ENCODE measurements around the gene ERC1. TPM values are rescaled to one million over a fixed set of nuclear protein-coding genes. Genes with fewer than 3 reads are reported as not detected.

The ERC1 gene
- polyA plus RNA-seq, 2 of the 4 experiments (the other 2 are of a cell fraction): 14.2 to 20.9 TPM

DNA sequence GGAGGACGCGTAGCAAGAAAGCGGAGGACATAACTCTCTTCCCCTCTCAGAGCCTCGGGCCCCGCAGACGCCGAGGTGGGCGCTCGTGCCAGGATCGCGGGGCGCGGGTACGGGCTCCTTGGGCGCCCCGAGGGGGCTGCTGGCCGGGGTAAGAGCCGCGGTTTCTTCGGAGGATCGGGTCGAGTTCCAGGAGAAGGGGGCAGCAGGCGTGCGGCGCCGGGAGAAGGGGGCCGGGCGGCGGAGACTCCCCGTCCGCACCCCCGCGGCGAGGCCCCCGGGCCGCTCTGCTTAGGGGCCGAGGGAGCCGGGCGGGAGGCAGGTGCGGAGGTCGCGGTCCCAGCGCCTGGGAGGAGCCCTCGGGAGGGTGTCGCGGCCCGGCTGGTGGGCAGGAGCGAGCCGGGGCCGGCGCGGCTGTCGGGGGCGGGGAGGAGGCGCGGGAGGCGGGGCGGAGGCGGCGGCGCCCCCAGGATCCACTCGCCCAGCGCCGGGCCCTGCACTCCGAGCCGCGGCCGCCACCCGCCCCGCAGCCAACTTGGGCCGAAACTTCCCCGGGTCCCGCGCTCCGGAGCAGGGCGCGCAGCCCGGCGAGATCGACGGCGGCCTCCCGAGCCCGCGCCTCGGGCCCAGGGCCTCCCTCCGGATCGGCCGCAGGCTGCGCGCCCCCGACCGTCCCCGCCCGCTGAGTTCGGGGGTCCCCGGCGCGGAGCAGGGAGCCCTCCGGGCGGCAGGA, 539.0 kb downstream of the ERC1 start:
- Histone ChIP-seq H3K27ac (peak overlapping the region; percentile 59 to 77; a peak in 5 of 6 replicates), H3K9me3 (no peaks in the 10 kb centered on the region), H3K4me1 (peaks cover 13% of the 10 kb centered on the region; the same call in 2 of the 3 replicates), H3K4me2 (peak overlapping the region; percentile 98), H3K4me3 (peak overlapping the region; percentile 68)
- WGBS (ENCODE audit: missing lambda C conversion rate): 67% methylated on average over 35 of the region's 101 CpGs
- no peak for FAIRE-seq
- no peak for TF ChIP-seq HOXA7 (CRISPR knock-in tag; IDR thresholded peaks at IDR 0.05)
- CTCF ChIA-PET: interaction anchor here (1.3 to 1.8 kb wide), 2 partner anchors 75 to 412 kb away, joined by 4 to 6 read pairs; no protein-coding TSS in a partner anchor
- POLR2A ChIA-PET: no interaction called here
- 0 out of 6 replicates have a peak, but pooled peaks of 1 of the 2 experiments have one; percentile 9 for ATAC-seq
- DNase-seq (ENCODE audit: low read depth in 1 of 2, low spot score in 1 of 2): no peak

DNA sequence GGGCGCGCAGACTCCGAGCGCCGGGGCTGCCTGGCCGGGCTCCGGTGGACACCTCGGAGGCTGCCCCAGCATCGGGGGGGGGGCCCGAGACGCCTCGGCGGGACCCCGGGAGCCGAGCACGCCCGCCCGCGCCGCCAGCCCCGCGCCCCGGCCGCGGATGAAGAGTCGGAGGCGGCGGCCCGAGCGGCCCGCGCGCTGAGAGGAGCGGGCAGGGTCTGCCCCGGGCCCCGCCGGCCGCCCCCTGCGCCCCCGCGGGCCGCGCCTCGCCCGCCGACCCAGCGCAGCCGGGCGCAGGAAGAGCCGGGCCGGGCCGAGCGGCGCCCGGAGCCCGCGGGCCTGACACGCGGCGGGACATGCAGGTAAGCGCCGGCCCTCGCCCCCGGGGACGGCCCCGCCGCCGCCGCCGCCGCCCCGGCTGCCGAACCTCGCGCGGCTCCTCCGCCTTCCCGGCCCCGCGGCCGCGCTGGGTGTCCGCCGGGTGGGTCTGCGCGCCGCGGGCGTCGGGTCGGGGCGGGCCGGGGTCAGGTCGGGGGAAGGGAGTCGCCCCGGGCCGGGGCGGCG, 539.6 kb downstream of the ERC1 start:
- CTCF ChIA-PET: interaction anchor here (0.8 to 1.1 kb wide), 2 partner anchors 11 to 413 kb away, joined by 3 to 4 read pairs; no protein-coding TSS in a partner anchor
- peak overlapping the region; percentile 59 to 77; a peak in 5 of 6 replicates for H3K27ac ChIP-seq
- FAIRE-seq: no peak

DNA sequence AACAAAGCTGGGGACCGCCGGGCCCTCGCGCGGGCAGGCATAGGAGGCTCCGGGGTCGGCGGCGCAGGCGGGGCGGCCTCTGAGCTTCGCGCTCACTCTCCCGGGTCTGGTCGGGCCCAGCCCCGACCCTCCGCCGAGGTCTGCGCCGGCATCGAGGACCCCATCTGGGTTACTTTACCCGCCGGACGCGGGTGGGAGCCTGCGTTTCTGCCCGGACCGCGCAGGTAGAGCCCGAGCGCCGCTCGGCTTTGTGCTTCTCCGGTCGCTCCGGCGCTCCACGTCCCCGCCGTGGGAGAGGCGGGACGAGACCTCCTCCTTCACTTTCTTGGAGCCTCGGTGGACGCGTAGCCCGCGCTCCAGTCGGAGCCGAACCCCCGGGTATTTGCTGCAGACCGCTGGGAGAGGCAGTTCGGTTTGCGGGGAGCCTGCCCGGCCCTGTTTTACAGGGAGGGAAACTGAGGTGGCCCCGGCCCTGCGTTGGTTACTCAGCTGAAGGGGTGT, 540.2 kb downstream of the ERC1 start:
- H3K4me3 ChIP-seq: peak overlapping the region; percentile 68
- WGBS (ENCODE audit: missing lambda C conversion rate): 27% methylated on average over 33 of the region's 56 CpGs
- no peak for FAIRE-seq
- ChIA-PET POLR2A (interaction anchor here (1.1 kb wide), 1 partner anchor 9 kb away, joined by 3 read pairs; no protein-coding TSS in a partner anchor), CTCF (interaction anchor here (0.8 to 1.1 kb wide), 2 partner anchors 10 to 413 kb away, joined by 3 to 4 read pairs; no protein-coding TSS in a partner anchor)
- peak in 1 of 2 experiments; percentile 50; a peak in 3 of 6 replicates for ATAC-seq
- no peak for DNase-seq (ENCODE audit: low read depth in 1 of 2, low spot score in 1 of 2)
- H3K27ac ChIP-seq: peak overlapping the region; percentile 59 to 77; a peak in 4 of 6 replicates
- TF ChIP-seq, protein P1, sequence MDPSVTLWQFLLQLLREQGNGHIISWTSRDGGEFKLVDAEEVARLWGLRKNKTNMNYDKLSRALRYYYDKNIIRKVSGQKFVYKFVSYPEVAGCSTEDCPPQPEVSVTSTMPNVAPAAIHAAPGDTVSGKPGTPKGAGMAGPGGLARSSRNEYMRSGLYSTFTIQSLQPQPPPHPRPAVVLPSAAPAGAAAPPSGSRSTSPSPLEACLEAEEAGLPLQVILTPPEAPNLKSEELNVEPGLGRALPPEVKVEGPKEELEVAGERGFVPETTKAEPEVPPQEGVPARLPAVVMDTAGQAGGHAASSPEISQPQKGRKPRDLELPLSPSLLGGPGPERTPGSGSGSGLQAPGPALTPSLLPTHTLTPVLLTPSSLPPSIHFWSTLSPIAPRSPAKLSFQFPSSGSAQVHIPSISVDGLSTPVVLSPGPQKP (IDR thresholded peaks at IDR 0.05; ENCODE audit: low read depth, low read length): no peak
- TF ChIP-seq POLR2AphosphoS2 (conservative IDR thresholded peaks at IDR 0.05; ENCODE audit: low read length): no peak
- no peak for TF ChIP-seq SMC3 (IDR thresholded peaks at IDR 0.05)
- TF ChIP-seq MYC (IDR thresholded peaks at IDR 0.05; ENCODE audit: borderline replicate concordance, low read length): no peak
- TF ChIP-seq EHF (CRISPR knock-in tag; IDR thresholded peaks at IDR 0.05): no peak
- no peak for TF ChIP-seq CHD2 (IDR thresholded peaks at IDR 0.05; ENCODE audit: low read length, partially characterized antibody)
- no peak for TF ChIP-seq CHD4 (IDR thresholded peaks at IDR 0.05; ENCODE audit: borderline replicate concordance)
- no peak for TF ChIP-seq HOXA7 (CRISPR knock-in tag; IDR thresholded peaks at IDR 0.05)
- TF ChIP-seq, protein P2, sequence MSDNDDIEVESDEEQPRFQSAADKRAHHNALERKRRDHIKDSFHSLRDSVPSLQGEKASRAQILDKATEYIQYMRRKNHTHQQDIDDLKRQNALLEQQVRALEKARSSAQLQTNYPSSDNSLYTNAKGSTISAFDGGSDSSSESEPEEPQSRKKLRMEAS (IDR thresholded peaks at IDR 0.05): no peak
- no peak for TF ChIP-seq HOXB13 (CRISPR knock-in tag; IDR thresholded peaks at IDR 0.05; ENCODE audit: low read depth)
- TF ChIP-seq BHLHE40 (IDR thresholded peaks at IDR 0.05; ENCODE audit: low read depth, low read length): no peak
- TF ChIP-seq ZNF302 (CRISPR knock-in tag; IDR thresholded peaks at IDR 0.05): no peak
- TF ChIP-seq ESRRA (IDR thresholded peaks at IDR 0.05; ENCODE audit: borderline replicate concordance, low read length): no peak
- TF ChIP-seq, protein P3, sequence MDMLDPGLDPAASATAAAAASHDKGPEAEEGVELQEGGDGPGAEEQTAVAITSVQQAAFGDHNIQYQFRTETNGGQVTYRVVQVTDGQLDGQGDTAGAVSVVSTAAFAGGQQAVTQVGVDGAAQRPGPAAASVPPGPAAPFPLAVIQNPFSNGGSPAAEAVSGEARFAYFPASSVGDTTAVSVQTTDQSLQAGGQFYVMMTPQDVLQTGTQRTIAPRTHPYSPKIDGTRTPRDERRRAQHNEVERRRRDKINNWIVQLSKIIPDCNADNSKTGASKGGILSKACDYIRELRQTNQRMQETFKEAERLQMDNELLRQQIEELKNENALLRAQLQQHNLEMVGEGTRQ (IDR thresholded peaks at IDR 0.05): no peak
- TF ChIP-seq, protein P4, sequence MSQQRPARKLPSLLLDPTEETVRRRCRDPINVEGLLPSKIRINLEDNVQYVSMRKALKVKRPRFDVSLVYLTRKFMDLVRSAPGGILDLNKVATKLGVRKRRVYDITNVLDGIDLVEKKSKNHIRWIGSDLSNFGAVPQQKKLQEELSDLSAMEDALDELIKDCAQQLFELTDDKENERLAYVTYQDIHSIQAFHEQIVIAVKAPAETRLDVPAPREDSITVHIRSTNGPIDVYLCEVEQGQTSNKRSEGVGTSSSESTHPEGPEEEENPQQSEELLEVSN (IDR thresholded peaks at IDR 0.05; ENCODE audit: borderline replicate concordance, low read depth): no peak
- no peak for TF ChIP-seq NFE2L2 (conservative IDR thresholded peaks at IDR 0.05; ENCODE audit: low read length)
- TF ChIP-seq CBX2 (IDR thresholded peaks at IDR 0.05; ENCODE audit: borderline replicate concordance, low read depth): no peak
- TF ChIP-seq, protein P5, sequence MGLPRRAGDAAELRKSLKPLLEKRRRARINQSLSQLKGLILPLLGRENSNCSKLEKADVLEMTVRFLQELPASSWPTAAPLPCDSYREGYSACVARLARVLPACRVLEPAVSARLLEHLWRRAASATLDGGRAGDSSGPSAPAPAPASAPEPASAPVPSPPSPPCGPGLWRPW (IDR thresholded peaks at IDR 0.05): no peak
- no peak for TF ChIP-seq FOXS1 (CRISPR knock-in tag; IDR thresholded peaks at IDR 0.05)
- H3K4me1 ChIP-seq: peaks cover 13% of the 10 kb centered on the region; the same call in 2 of the 3 replicates
- H3K4me2 ChIP-seq: peak overlapping the region; percentile 98
- H3K9me3 ChIP-seq: no peaks in the 10 kb centered on the region

More for the DNA sequence above, 539.6 kb downstream of the ERC1 start:
- peak overlapping the region; percentile 98 for H3K4me2 ChIP-seq
- DNase-seq (ENCODE audit: low read depth in 1 of 2, low spot score in 1 of 2): no peak
- POLR2A ChIA-PET: interaction anchor here (1.1 kb wide), 1 partner anchor 8 kb away, joined by 3 read pairs; no protein-coding TSS in a partner anchor
- TF ChIP-seq, protein P2 (IDR thresholded peaks at IDR 0.05): no peak
- TF ChIP-seq POLR2AphosphoS2 (conservative IDR thresholded peaks at IDR 0.05; ENCODE audit: low read length) (no peak), FOXS1 (CRISPR knock-in tag; IDR thresholded peaks at IDR 0.05) (no peak), NFE2L2 (conservative IDR thresholded peaks at IDR 0.05; ENCODE audit: low read length) (no peak), ZC3H11A (IDR thresholded peaks at IDR 0.05) (no peak), CBX8 (IDR thresholded peaks at IDR 0.05) (no peak), RAD21 (conservative IDR thresholded peaks at IDR 0.05 in 1 of 2, IDR thresholded peaks at IDR 0.05 in 1 of 2) (no peak), EP300 (IDR thresholded peaks at IDR 0.05) (no peak), JUN (IDR thresholded peaks at IDR 0.05) (no peak), KDM1A (IDR thresholded peaks at IDR 0.05; ENCODE audit: low read depth) (no peak)
- TF ChIP-seq, protein P5 (IDR thresholded peaks at IDR 0.05): no peak
- TF ChIP-seq, protein P3 (IDR thresholded peaks at IDR 0.05): no peak
- 0% methylated on average over 16 of the region's 99 CpGs for whole genome bisulfite sequencing (ENCODE audit: missing lambda C conversion rate)
- peak overlapping the region; percentile 68 for H3K4me3 ChIP-seq
- peak in 1 of 2 experiments; percentile 4; a peak in 1 of 6 replicates for ATAC-seq
- H3K9me3 ChIP-seq: no peaks in the 10 kb centered on the region
- H3K4me1 ChIP-seq: peaks cover 13% of the 10 kb centered on the region; the same call in 2 of the 3 replicates
